Endothelial cell of hepatic sinusoid (primary cell): ENCODE results near the gene LIPE.

Experiments
- in situ Hi-C: cut with HindIII; loops from 2 replicates; pipeline ENCODE4 v1.10.0; 2017; ENCODE audit warnings: low sequenced_read_pairs

LIPE gene

GRCh38 chr19:42421101-42421500, 6.1 kb downstream of the LIPE start:
- in situ Hi-C loops = no loop called here

DNA sequence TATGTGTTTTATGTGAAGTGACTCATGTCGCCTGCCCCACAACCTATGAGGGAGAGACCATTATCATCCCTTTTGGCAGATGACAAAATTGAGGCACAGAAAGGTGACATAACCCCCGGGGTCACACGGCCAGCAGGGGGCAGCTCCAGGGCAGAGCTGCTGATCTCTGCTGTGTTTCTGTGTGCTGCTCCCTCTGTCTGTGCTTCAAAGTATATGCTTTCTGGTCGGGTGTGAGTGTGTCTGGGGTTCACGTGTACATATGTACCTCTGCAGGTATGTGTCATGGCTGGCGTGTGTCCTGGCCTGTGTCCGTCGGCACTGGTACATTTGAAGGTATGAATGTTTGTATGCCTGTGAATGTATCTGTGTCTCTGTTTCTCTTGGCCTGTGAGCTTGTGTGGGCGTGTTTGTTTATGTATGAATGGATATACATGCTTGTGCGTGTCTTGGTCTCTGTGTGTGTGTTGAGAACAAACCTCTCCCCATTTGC, 7.1 kb downstream of the LIPE start:
- in situ Hi-C loops = no loop called here

DNA sequence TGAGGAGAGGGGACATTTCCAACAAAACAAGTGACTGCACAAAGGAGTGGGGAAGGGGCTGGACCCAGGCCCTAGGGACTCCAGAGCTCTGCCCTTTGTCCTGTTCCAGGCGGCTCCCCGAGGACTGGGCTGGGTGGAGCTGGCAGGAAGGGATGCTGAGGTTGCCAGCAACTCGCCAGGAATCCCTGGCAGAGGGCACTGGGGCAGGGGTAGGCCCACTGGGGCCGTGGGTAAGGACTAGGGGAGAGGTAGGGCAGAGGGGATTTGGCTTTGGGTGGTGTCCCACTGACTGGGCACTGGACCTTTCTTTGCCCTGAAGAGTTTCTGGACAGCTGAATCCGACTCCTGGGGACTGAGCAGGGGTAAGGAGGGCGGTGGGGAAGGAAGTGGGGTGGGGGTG, 7.9 kb downstream of the LIPE start:
- in situ Hi-C loops = loop anchor here (5.0 kb wide), 1 partner anchor 87 kb away; no protein-coding TSS in a partner anchor

- in situ Hi-C loops = no loop called here
Observed at GRCh38 chr19:42412661-42413076, 14.5 kb downstream of the LIPE start.

GRCh38 chr19:42412227-42412626, 15.0 kb downstream of the LIPE start:
- in situ Hi-C loops = no loop called here

- in situ Hi-C loops = no loop called here
Observed at GRCh38 chr19:42411581-42412178, 15.5 kb downstream of the LIPE start.

DNA sequence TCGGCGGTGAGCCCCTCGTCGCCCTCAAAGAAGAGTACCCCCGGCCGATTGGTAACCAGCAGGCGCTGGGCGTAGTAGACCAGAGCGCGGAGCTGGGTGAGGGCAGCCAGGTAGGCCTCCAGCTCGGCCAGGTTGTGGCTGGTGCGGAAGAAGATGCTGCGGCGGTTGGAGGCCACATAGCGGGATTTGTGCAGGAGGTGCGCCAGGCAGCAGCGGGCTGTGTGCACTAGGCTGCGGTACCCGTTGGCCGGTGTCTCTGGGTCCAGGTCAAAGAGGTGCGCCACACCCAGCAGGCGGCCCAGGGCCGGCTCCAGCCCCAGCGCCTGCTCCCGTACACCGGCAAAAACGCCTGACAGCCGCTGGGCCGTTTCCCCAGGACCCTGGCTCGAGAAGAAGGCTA, 16.8 kb downstream of the LIPE start:
- in situ Hi-C loops = no loop called here

DNA sequence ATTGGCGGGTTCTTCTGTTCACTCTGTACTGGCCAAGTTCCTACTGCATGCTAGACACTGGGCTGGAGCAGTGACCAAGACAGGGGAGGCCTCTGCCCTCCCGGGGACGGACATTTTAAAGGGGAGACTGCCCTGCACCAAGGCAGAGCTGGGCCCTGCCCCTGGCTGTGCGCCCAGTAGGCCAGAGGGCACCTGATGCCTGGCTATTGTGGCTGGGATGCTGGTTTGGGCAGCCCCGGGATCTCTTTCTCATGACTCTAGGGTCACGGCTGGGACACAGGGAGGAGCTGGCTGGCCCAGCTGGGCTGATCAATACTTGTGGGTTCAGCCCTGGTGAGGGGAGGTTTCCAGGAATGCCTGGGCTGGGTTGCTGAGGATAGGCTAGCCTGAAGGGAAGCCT, 17.7 kb downstream of the LIPE start:
- in situ Hi-C loops = no loop called here

DNA sequence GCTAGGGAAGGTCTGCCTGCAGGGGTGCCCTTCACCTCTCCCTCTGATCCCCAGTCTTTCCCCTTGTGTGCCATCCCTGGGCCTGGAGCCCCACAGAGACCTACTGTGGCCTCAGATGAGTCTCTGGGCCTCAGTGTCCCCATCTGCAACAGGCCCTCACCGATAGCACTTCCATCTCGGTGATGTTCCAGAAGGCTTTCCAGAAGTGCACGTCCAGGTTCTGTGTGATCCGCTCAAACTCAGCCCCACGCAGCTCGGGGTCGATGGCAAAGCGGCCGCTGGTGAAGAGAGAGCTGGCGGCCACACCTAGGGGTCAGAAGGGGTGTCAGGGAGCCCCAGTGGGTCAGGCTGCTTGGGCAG, 19.4 kb downstream of the LIPE start:
- in situ Hi-C loops = no loop called here

DNA sequence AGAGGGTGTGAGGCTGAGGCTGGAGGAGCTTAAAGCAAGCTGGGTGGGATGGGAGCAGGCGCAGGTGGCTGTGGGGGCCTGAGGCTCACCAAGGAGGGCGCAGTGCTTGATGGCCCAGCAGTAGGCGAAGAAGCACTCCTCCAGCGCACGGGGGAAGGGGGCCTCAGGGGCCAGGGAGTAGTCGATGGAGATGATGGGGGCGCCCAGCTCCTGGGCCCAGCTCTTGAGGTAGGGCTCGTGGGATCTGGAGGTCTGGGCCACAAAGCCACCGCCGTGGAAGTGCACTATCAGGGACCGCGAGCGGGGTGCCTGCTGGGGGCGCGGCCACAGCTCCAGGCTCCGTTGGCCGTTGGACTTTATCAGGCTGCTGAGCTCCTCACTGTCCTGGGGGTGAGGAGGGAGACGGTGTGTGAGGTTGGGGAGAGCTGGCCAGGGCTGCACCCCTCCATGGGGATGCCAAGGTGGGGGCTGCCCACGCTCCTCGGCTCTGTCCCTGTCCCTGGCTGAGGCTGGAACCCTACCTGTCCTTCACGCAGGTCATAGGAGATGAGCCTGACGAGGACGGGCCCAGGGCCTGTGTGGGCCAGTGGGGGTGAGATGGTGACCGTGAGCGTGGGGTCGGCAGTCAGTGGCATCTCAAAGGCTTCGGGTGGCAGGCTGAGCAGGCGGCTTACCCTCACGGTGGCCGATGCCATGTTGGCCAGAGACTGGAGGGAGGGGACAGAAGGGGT, 19.9 kb downstream of the LIPE start:
- in situ Hi-C loops = no loop called here

DNA sequence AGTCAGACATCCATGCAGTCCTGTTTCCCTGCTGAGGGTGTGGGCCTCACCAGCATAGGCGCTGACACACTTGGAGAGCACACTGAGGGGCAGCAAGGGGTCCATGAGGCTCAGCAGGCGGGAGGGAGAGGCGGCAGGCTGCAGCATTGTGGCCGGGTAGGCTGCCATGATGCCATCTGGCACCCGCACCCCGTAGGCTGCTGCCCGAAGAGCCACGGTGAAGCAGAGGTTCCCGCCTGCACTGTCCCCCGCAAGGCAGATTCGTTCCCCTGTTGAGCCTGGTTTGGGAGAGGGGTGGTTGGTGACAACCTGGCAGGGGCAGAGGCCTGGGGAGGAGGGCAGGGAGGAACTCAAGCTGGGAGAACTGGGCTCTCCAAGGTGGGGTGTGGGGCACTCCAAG, 21.1 kb downstream of the LIPE start:
- in situ Hi-C loops = no loop called here

- in situ Hi-C loops = no loop called here
Observed at GRCh38 chr19:42403586-42403985, 23.6 kb downstream of the LIPE start.

GRCh38 chr19:42402376-42403116, 24.6 kb downstream of the LIPE start:
- in situ Hi-C loops = no loop called here

GRCh38 chr19:42401365-42402303, 25.6 kb downstream of the LIPE start:
- in situ Hi-C loops = no loop called here

DNA sequence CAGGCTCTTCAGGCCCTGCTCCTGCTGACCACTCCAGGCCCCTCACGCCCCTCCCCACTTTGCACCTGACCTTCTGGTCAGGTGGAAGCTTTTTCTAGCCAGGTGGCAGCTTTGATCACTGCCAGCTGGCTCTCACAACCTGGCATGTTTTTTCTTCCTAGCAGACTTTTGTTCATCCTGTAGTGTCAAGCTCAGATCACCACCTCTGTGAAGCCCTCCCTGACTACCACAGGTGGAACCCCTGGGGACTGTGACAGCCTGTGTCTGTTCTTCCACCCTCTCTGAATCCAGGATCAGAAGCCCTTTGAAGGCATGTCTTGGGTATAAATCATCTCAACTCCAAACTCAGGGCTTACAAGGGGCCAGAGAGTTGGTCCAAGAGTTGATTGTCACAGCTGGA, 26.8 kb downstream of the LIPE start:
- in situ Hi-C loops = no loop called here

DNA sequence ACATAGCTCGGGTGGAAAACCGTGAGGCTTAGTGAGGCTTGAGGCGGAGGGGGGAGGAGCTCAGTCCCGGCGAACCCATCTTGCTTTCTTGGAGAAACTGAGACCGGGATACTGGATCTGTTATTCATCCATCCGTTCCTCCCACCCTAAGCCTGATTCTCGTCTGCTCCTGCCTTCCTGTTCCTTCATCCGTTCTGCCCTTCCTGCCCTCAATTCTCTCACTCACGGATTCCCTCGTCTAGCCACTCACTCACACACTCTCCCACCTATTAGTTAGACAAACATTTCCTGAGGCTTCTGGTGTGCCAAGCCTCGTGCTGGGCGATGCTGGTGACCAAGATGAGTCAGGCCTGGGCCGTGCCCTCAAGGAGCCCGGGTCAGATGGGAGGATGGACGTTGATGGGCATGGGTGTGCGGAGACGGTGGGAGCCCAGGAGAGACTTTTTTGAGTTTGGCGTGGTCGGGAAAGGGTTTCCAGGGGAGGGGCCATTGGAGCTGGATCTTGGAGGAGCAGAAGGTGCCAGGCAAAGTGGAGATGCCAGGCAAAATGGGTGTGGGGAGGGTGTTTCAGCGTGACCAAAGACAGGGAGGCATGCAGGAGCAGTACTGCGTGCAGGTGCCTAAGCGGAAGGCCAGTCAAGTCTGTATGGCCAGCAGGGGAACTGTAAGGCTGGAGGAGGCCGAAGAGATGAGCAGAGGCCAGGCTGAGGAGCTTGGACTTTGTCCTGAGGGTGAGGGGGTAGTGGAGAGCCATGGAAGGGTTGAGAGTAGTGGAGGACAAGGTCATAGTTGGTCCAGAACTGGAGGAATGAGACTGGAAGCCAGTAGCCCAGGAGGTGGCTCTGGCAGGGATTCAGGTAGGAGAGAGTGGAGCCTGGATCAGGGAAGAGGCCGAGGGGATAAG, 29.7 kb downstream of the LIPE start:
- in situ Hi-C loops = no loop called here

DNA sequence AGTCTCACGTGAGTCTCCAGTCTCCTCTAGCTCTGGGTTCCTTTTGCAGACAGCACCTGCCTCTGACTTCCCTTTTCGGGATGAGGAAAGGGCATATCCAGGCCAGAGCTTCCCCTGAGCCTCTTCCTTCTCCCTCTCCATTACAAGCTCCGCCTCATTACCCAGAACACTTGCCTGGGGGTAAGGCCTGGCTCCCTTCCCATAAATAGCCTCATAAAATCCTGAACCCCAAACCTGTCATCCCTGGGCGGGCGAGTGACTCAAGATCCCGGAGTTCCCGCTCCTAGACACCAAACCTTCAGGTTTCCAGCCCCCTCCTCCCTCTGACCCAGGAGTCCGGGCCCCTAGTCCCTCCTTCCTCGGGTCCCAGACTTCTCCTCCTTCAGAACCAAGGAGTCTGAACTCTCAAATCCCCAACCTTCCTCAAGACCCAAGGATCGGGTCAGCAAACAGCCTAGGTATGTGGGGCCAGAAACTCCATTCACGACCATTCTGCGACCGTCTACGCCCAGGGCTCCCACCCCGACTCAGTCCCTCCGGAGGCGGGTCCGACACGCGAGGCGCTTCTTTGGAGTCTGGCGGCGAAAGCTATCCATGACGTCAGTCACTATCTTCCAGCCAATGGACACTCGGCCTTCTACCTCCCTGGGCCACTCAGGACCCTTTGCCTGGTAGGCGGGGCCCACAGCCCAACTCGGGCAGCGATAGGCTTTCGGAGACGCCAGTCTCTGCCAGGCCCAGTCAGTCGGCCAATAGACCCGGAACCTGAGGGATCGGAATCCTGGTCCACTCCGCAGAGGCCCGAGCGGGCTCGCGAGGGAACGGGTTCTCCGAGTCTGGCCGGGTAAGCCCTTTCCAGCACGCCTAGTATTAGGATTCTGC, 30.6 kb downstream of the LIPE start:
- in situ Hi-C loops = no loop called here

DNA sequence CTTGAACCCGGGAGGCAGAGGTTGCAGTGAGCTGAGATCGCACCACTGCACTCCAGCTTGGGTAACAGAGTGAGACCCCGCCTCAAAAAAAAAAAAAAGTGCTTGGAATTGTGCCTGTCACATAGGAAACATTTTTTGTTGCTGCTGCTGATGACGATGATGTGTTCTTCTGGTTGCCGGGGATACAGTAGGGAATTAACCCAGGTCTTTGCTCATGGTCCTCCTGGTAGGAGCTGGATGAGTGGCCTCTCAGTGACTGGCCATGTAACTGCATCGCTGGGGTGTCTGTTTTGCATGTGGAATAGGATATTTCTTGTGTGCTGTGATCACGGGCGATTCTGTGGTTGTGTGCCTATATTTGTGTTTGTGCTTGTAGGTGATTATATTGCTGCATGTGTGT, 32.4 kb downstream of the LIPE start:
- in situ Hi-C loops = no loop called here

GRCh38 chr19:42392165-42392564, 35.0 kb downstream of the LIPE start:
- in situ Hi-C loops = no loop called here
